Mesenchymal stem cell (in vitro differentiated cells and primary cell): ENCODE measurements around the gene HIPK2.

Source experiments
- DNase-seq: peaks from one replicate; pipeline ENCODE4 v3.0.0-alpha.2; 2013
- H2AFZ ChIP-seq: one replicate; pipeline ENCODE4 v1.6.1; 2013; ENCODE audit warnings: low read depth, mild to moderate bottlenecking, control low read depth, inconsistent platforms, low read length, moderate library complexity
- H2AK5ac ChIP-seq: 2 replicates; pipeline ENCODE4 v1.6.1; 2013; ENCODE audit warnings: low read length, moderate library complexity, mild to moderate bottlenecking, inconsistent platforms; ENCODE audit not compliant: severe bottlenecking
- H2BK120ac ChIP-seq: one replicate; pipeline ENCODE4 v1.6.1; 2013; ENCODE audit warnings: low read depth, mild to moderate bottlenecking, inconsistent platforms, low read length, moderate library complexity
- H2BK12ac ChIP-seq, 2 experiments: one replicate each; pipeline ENCODE4 v1.6.1; 2013; ENCODE audit warnings: inconsistent platforms in 2 of 2, low read length in 2 of 2, mild to moderate bottlenecking in 2 of 2, moderate library complexity in 2 of 2, control low read depth in 1 of 2
- H2BK15ac ChIP-seq: one replicate; pipeline ENCODE4 v1.6.1; 2013; ENCODE audit warnings: mild to moderate bottlenecking, low read depth, inconsistent platforms; ENCODE audit not compliant: poor library complexity, severe bottlenecking
- H2BK5ac ChIP-seq: 2 replicates; pipeline ENCODE4 v1.6.1; 2013; ENCODE audit warnings: low read depth, mild to moderate bottlenecking, low read length, control low read depth, inconsistent platforms; ENCODE audit not compliant: poor library complexity, severe bottlenecking
- H3K14ac ChIP-seq, 2 experiments: one replicate each; pipeline ENCODE4 v1.6.1; 2013; ENCODE audit warnings: inconsistent platforms in 2 of 2, low read length in 2 of 2, control low read depth in 1 of 2, mild to moderate bottlenecking in 1 of 2, moderate library complexity in 1 of 2
- H3K18ac ChIP-seq, 2 experiments: one replicate each; pipeline ENCODE4 v1.6.1; 2013; ENCODE audit warnings: inconsistent platforms in 2 of 2, low read length in 2 of 2, control low read depth in 1 of 2, low read depth in 1 of 2, mild to moderate bottlenecking in 1 of 2
- H3K23ac ChIP-seq, 2 experiments: one replicate each; pipeline ENCODE4 v1.6.1; 2013; ENCODE audit warnings: inconsistent platforms in 2 of 2, low read length in 2 of 2, mild to moderate bottlenecking in 2 of 2, moderate library complexity in 2 of 2, control low read depth in 1 of 2
- H3K27ac ChIP-seq: 2 replicates; pipeline ENCODE4 v1.5.1; 2013; ENCODE audit warnings: mild to moderate bottlenecking, moderate library complexity, low read length, control low read depth, inconsistent platforms; ENCODE audit not compliant: poor library complexity, severe bottlenecking
- H3K27me3 ChIP-seq, 2 experiments: 2 replicates each; pipeline versions ENCODE4 v1.6.1 to v1.7.0; 2013; ENCODE audit warnings: low read length in 2 of 2, mild to moderate bottlenecking in 2 of 2, moderate library complexity in 2 of 2, control low read depth in 1 of 2, inconsistent platforms in 1 of 2; ENCODE audit not compliant: control insufficient read depth in 1 of 2, insufficient read depth in 1 of 2
- H3K36me3 ChIP-seq, 2 experiments: 2 replicates each; pipeline versions ENCODE4 v1.6.1 to v1.7.0; 2013; ENCODE audit warnings: low read length in 2 of 2, control low read depth in 1 of 2, inconsistent platforms in 1 of 2, low read depth in 1 of 2, mild to moderate bottlenecking in 1 of 2; ENCODE audit not compliant: insufficient read depth in 2 of 2, control insufficient read depth in 1 of 2
- H3K4ac ChIP-seq, 2 experiments: one replicate each; pipeline ENCODE4 v1.6.1; 2013; ENCODE audit warnings: inconsistent platforms in 2 of 2, low read length in 2 of 2, mild to moderate bottlenecking in 2 of 2, moderate library complexity in 2 of 2, control low read depth in 1 of 2, low read depth in 1 of 2
- H3K4me1 ChIP-seq: 2 replicates; pipeline ENCODE4 v1.6.1; 2013; ENCODE audit warnings: low read depth, low read length, control low read depth; ENCODE audit not compliant: control insufficient read depth, insufficient read depth
- H3K4me2 ChIP-seq: 2 replicates; pipeline ENCODE4 v1.6.1; 2013; ENCODE audit warnings: low read length, mild to moderate bottlenecking, inconsistent platforms; ENCODE audit not compliant: poor library complexity, severe bottlenecking
- H3K4me3 ChIP-seq, 2 experiments: 2 replicates each; pipeline versions ENCODE4 v1.5.1 to v1.7.0; 2013; ENCODE audit warnings: low read length in 2 of 2, mild to moderate bottlenecking in 2 of 2, control low read depth in 1 of 2, low read depth in 1 of 2; ENCODE audit not compliant: insufficient read depth in 1 of 2
- H3K79me1 ChIP-seq: replicated peaks from 2 replicates; pipeline ENCODE4 v1.6.1; 2013; ENCODE audit warnings: mild to moderate bottlenecking, control low read depth, low read length, inconsistent platforms; ENCODE audit not compliant: poor library complexity, severe bottlenecking
- H3K9ac ChIP-seq: 2 replicates; pipeline ENCODE4 v1.7.0; 2013; ENCODE audit warnings: mild to moderate bottlenecking, low read length, moderate library complexity
- H3K9me3 ChIP-seq: 2 replicates; pipeline ENCODE4 v1.7.0; 2013; ENCODE audit warnings: mild to moderate bottlenecking, low read length; ENCODE audit not compliant: control insufficient read depth
- H4K8ac ChIP-seq: one replicate; pipeline ENCODE4 v1.6.1; 2013; ENCODE audit warnings: inconsistent platforms, mild to moderate bottlenecking, low read length, moderate library complexity
- H4K91ac ChIP-seq: one replicate; pipeline ENCODE4 v1.6.1; 2013; ENCODE audit warnings: mild to moderate bottlenecking, low read length, inconsistent platforms
- WGBS: methylation state at CpG from one replicate; pipeline ENCODE4 v1.1.7; 2013; ENCODE audit warnings: mixed read lengths; 5-methylcytosine and 5-hydroxymethylcytosine counted together

Gene HIPK2

DNA sequence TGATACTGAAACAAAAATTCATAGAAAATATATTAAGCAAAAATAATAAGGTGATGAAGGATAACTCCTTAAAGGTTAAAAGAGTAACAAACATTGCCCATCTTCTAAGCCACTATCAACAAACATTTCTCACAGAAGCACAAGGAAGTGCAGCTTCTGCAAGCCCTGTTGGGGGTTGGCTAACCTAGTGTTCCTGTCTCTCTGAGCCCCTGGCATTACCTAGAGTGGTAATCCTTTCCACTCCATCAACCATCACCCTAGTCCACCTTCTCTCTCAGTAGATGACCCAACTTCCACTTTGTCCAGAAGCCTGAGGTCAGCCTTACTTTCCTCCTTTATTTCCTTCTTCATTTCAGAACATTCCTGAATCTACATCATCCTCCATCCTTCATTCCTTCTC lies 59.7 kb downstream of the HIPK2 start:
- Histone ChIP-seq H4K91ac (no peak overlapping the region), H2AK5ac (no peak overlapping the region), H3K4ac (no peak overlapping the region), H2BK12ac (no peak overlapping the region), H3K27me3 (no peaks in the 10 kb centered on the region), H3K27ac (no peak overlapping the region), H3K4me3 (no peak overlapping the region), H3K9me3 (no peaks in the 10 kb centered on the region), H2AFZ (no peak overlapping the region), H4K8ac (no peak overlapping the region), H2BK15ac (no peak overlapping the region), H3K4me1 (peaks cover 26% of the 10 kb centered on the region), H3K18ac (peak overlapping the region in 1 of 2 experiments; percentile 70), H2BK5ac (no peak overlapping the region), H3K79me1 (peaks cover 35% of the 10 kb centered on the region), H3K36me3 (peaks cover 37 to 38% of the 10 kb centered on the region in 2 experiments), H2BK120ac (no peak overlapping the region), H3K14ac (no peak overlapping the region), H3K23ac (no peak overlapping the region), H3K4me2 (no peak overlapping the region), H3K9ac (no peak overlapping the region)
- no peak for DNase-seq

DNA sequence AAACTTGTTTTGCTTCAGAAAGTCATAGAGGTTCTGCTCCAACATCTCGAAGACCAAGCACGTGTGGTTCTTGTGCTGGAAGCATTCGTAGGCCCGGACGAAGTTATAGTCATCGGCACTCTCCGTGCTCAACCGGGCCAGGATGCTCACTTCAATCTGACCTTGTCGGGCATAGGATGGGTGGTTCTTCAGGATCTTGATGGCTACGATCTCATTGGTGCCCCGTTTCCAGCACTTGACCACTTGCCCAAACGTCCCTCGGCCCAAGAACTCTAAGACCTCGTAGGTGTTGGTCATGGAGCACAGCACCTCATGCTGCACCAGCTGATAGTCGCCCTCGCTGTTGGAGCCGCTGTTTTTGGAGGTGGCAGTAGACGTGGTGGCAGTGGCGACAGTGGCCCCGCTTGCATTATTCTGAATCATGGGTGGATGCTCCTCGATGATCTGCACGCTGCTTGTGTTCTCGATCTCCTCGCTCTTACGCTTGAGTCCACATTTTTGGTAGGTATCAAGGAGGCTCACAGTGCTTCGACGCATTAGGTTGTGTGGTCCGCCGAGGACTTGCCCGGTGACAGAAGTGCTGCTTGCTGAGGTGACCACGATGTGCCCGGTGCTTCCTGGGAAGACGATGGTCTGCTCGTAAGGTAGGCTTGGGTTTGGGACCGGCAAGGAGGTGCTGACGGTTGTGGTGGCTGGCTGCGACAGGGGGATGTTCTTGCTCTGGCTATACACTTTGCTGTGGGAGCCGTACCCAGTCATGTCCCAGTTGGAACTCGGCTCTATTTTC lies 61.4 kb downstream of the HIPK2 start:
- whole genome bisulfite sequencing = 98% methylated on average over 37 of the region's 39 CpGs
- DNase-seq = no peak
- no peak overlapping the region for H2BK12ac ChIP-seq
- no peak overlapping the region for H3K4me3 ChIP-seq
- H3K36me3 ChIP-seq = peaks cover 44 to 50% of the 10 kb centered on the region in 2 experiments
- no peaks in the 10 kb centered on the region for H3K27me3 ChIP-seq
- H3K79me1 ChIP-seq = peaks cover 45% of the 10 kb centered on the region
- H3K18ac ChIP-seq = peak overlapping the region in 1 of 2 experiments; percentile 28
- H2AFZ ChIP-seq = no peak overlapping the region
- no peak overlapping the region for H4K91ac ChIP-seq
- H3K9me3 ChIP-seq = no peaks in the 10 kb centered on the region
- no peak overlapping the region for H2AK5ac ChIP-seq
- no peak overlapping the region for H3K23ac ChIP-seq
- H2BK5ac ChIP-seq = no peak overlapping the region
- no peak overlapping the region for H3K27ac ChIP-seq
- no peak overlapping the region for H2BK15ac ChIP-seq
- no peak overlapping the region for H2BK120ac ChIP-seq
- H3K14ac ChIP-seq = no peak overlapping the region
- no peak overlapping the region for H3K9ac ChIP-seq
- no peak overlapping the region for H3K4ac ChIP-seq
- H4K8ac ChIP-seq = no peak overlapping the region
- H3K4me1 ChIP-seq = peaks cover 28% of the 10 kb centered on the region
- no peak overlapping the region for H3K4me2 ChIP-seq

DNA sequence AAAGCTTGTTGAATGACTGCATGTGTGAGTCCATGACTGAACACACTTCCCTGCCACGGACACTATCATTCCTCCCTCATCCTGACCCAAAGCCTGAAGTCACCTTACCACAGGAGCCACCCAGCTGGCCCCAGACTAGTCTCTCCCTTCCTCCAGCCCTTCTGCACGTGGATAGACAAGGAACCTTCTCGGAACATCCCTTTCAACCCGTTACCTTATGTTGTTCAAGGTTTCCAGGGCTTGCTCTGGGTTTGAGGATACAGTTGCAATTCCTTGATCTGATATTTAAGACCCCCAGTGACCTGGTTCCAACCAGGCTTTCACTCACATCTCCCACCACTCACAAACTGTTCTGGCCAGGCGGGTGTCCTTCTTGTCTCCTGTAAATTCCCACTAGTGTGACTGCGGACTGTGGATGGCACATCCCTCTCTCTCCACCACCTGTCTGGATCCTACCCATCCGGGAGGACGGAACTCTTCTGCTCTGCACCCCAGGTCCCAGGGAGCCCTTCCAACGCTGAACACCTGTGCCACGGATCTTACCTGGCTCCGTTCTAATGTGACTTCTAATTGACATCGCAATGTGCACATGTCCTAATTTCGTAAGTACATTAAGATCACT lies 62.5 kb downstream of the HIPK2 start:
- 91% methylated on average over 13 of the region's 13 CpGs for whole genome bisulfite sequencing

DNA sequence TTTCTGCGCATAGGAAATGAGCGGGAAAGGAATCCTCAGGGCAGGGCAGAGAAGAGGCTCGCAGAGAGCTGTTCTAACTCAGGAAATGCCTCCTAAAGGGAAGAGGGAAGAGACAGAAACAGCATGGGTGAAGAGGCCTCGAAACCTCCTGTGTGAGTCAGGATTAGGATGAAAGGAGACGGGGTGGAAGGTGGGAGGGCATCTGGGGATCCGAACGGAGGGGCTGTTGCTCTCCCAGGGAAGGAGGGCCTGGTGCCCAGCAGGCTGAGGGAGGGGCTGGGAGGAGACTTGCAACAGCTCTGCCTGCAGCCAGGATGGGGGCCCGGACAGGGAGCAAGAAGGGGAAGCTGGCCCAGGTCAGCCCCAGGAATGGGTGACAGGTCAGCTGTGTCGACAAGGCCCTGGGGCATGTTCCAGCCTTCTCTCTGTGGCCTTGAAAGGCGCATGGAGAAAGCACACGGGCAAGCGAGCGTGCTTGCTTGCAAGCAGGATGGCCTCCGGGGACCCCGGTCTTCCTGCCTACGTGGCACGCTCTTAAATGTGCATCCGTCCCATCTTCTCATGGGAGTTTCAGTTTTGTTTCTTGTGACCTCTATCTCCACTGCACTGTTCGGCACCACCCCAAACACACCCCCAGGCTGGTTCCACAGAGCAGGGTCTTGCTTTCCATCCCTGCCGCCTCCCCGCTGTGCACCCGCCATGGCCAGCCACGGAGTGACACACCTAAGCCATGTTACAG lies 63.5 kb downstream of the HIPK2 start:
- Histone ChIP-seq H3K9ac (no peak overlapping the region), H2BK120ac (no peak overlapping the region), H3K4ac (peak overlapping the region; percentile 13 to 17), H4K91ac (peak overlapping the region; percentile 74), H3K27me3 (no peaks in the 10 kb centered on the region), H2BK12ac (peak overlapping the region in 1 of 2 experiments; percentile 81), H2BK15ac (no peak overlapping the region), H3K36me3 (peaks cover 48 to 50% of the 10 kb centered on the region in 2 experiments), H3K79me1 (peaks cover 46% of the 10 kb centered on the region), H2BK5ac (no peak overlapping the region), H3K14ac (peak overlapping the region in 1 of 2 experiments; percentile 96), H3K4me3 (no peak overlapping the region), H3K9me3 (no peaks in the 10 kb centered on the region), H4K8ac (peak overlapping the region; percentile 89), H3K4me2 (no peak overlapping the region), H3K27ac (peak overlapping the region; percentile 15), H2AK5ac (no peak overlapping the region), H2AFZ (no peak overlapping the region), H3K4me1 (peaks cover 23% of the 10 kb centered on the region), H3K23ac (peak overlapping the region in 1 of 2 experiments; percentile 53), H3K18ac (peak overlapping the region; percentile 0 to 84)
- DNase-seq = no peak
- WGBS = 79% methylated on average over 23 of the region's 23 CpGs

More for the DNA sequence above, 62.5 kb downstream of the HIPK2 start:
- Histone ChIP-seq H2BK12ac (no peak overlapping the region), H3K4me3 (no peak overlapping the region), H3K36me3 (peaks cover 48 to 50% of the 10 kb centered on the region in 2 experiments), H3K9me3 (no peaks in the 10 kb centered on the region), H2BK15ac (no peak overlapping the region), H3K4me2 (no peak overlapping the region), H3K27ac (no peak overlapping the region), H4K8ac (no peak overlapping the region), H3K79me1 (peaks cover 46% of the 10 kb centered on the region), H2BK120ac (no peak overlapping the region), H2BK5ac (no peak overlapping the region), H3K18ac (peak overlapping the region in 1 of 2 experiments; percentile 53), H2AFZ (no peak overlapping the region), H4K91ac (no peak overlapping the region), H3K14ac (no peak overlapping the region), H3K4me1 (peaks cover 25% of the 10 kb centered on the region), H3K23ac (no peak overlapping the region), H3K4ac (no peak overlapping the region), H3K9ac (no peak overlapping the region), H3K27me3 (no peaks in the 10 kb centered on the region), H2AK5ac (no peak overlapping the region)
- no peak for DNase-seq
